HepG2 (cell line): Measurements from ENCODE around the gene DAD1. TPM values are rescaled to one million over a fixed set of nuclear protein-coding genes. Genes with fewer than 3 reads are reported as not detected.

Experiments
- ATAC-seq: fragments of 200-7000 bp; cut with Tn5 transposase; 3 replicates; pipeline ENCODE4 v1.9.1; 2020; ENCODE audit warnings: mild to moderate bottlenecking, moderate library complexity
- BruUV-seq: library from RNA; stranded (reverse); fragments of 400-500 nt; replicated peaks from 2 replicates; lab custom pipeline; 2021; lab: Mats Ljungman, UMichigan
- CTCF ChIA-PET: fragments of 300-600 bp; formaldehyde crosslinking; extraction: SDS; loops from one replicate; lab custom pipeline; 2021; ENCODE audit warnings: low total read pairs, inconsistent platforms, low intra/inter-chr PET ratio; lab: Yijun Ruan, JAX
- POLR2A ChIA-PET: fragments of 350-600 bp; sonication (Branson Sonifier 250); formaldehyde crosslinking; loops from one replicate; lab custom pipeline; 2020; ENCODE audit warnings: antibody characterized with exemption, inconsistent platforms; lab: Yijun Ruan, JAX
- DNase-seq: peaks from one replicate; pipeline ENCODE4 v3.0.0-alpha.2; 2015; ENCODE audit warnings: low spot score
- FAIRE-seq: peaks from 3 replicates; lab custom pipeline; 2011; peaks lifted over from hg19 to GRCh38; lab: Jason Lieb, UNC
- H2AFZ ChIP-seq: one replicate; pipeline ENCODE4 v1.6.1; 2011; ENCODE audit warnings: low read length, inconsistent platforms
- H3K27ac ChIP-seq: fragments of 300-600 bp; 3 replicates; pipeline ENCODE4 v1.8.0; 2011; ENCODE audit warnings: mixed run types, mild to moderate bottlenecking, mixed read lengths, low read length, inconsistent platforms; ENCODE audit not compliant: insufficient read depth; ENCODE audit errors: extremely low read length
- H3K27me3 ChIP-seq, 2 experiments: fragments of 200-600 bp in 1 of 2; 2 replicates in 1 of 2; 3 replicates in 1 of 2; pipeline versions ENCODE4 v1.6.0 to v1.8.0; 2011; ENCODE audit warnings: low read length in 2 of 2, mild to moderate bottlenecking in 2 of 2, moderate library complexity in 2 of 2, inconsistent platforms in 1 of 2; ENCODE audit not compliant: insufficient read depth in 2 of 2, control insufficient read depth in 1 of 2
- H3K36me3 ChIP-seq, 2 experiments: fragments of 200-600 bp in 1 of 2; replicated peaks in 1 of 2; 2 replicates in 1 of 2; 3 replicates in 1 of 2; pipeline versions ENCODE4 v1.5.1 to v1.8.0; 2011; ENCODE audit warnings: low read length in 2 of 2, inconsistent platforms in 1 of 2; ENCODE audit not compliant: insufficient read depth in 2 of 2, control insufficient read depth in 1 of 2
- H3K4me1 ChIP-seq: 2 replicates; pipeline ENCODE4 v1.5.1; 2012; ENCODE audit warnings: low read length, inconsistent platforms; ENCODE audit not compliant: insufficient read depth
- H3K4me2 ChIP-seq: 2 replicates; pipeline ENCODE4 v1.6.0; 2011; ENCODE audit warnings: low read depth, low read length, inconsistent platforms
- H3K4me3 ChIP-seq, 3 experiments: fragments of 200-600 bp in 1 of 3; sonication (generic), shearing (Covaris generic) in 1 of 3; replicated peaks in 1 of 3; 2 replicates each; pipeline ENCODE4 v1.5.1; 2011 to 2016; ENCODE audit warnings: low read length in 3 of 3, inconsistent platforms in 2 of 3, low read depth in 2 of 3, mild to moderate bottlenecking in 2 of 3, control low read depth in 1 of 3, mixed read lengths in 1 of 3; ENCODE audit not compliant: insufficient read depth in 1 of 3
- H3K79me2 ChIP-seq: one replicate; pipeline ENCODE4 v1.6.1; 2011; ENCODE audit warnings: low read length, inconsistent platforms; ENCODE audit not compliant: insufficient read depth
- H3K9ac ChIP-seq: 2 replicates; pipeline ENCODE4 v1.6.0; 2011; ENCODE audit warnings: mild to moderate bottlenecking, low read depth, low read length, inconsistent platforms; ENCODE audit not compliant: insufficient read depth
- H3K9me3 ChIP-seq: 2 replicates; pipeline ENCODE4 v1.5.1; 2012; ENCODE audit warnings: mild to moderate bottlenecking, low read length
- H4K20me1 ChIP-seq: 2 replicates; pipeline ENCODE4 v1.6.0; 2011; ENCODE audit warnings: inconsistent platforms, mild to moderate bottlenecking, low read length, moderate library complexity; ENCODE audit not compliant: insufficient read depth
- CBX5 ChIP-seq: sonication (generic); formaldehyde crosslinking; IDR thresholded peaks from 2 replicates; pipeline ENCODE4 v1.4.0; 2020; ENCODE audit warnings: missing genetic modification reagents, borderline replicate concordance
- POLR2G ChIP-seq: fragments of 200-400 bp; formaldehyde crosslinking; IDR thresholded peaks from 2 replicates; pipeline ENCODE4 v1.6.1; 2018; ENCODE audit warnings: mild to moderate bottlenecking, low read depth, low read length, moderate library complexity
- SRSF4 ChIP-seq: fragments of 200-400 bp; formaldehyde crosslinking; IDR thresholded peaks from one replicate; pipeline ENCODE4 v1.6.1; 2018; ENCODE audit warnings: mild to moderate bottlenecking, low read depth, low read length, moderate library complexity; ENCODE audit not compliant: poor library complexity, severe bottlenecking
- TEAD3 ChIP-seq: optimal IDR thresholded peaks from 2 replicates; pipeline ENCODE3; 2016; ENCODE audit warnings: borderline replicate concordance
- ZFP41 ChIP-seq: sonication (generic); formaldehyde crosslinking; IDR thresholded peaks from 2 replicates; pipeline ENCODE4 v1.4.0; 2020; ENCODE audit warnings: mild to moderate bottlenecking, missing genetic modification reagents, borderline replicate concordance
- ZNF383 ChIP-seq: sonication (generic); formaldehyde crosslinking; IDR thresholded peaks from 2 replicates; pipeline ENCODE4 v1.4.0; 2020; ENCODE audit warnings: missing genetic modification reagents, mild to moderate bottlenecking, borderline replicate concordance
- ZNF775 ChIP-seq: sonication (generic); formaldehyde crosslinking; IDR thresholded peaks from 2 replicates; pipeline ENCODE4 v1.4.0; 2020; ENCODE audit warnings: missing genetic modification reagents, mild to moderate bottlenecking, moderate library complexity, borderline replicate concordance
- ZNF816 ChIP-seq: sonication (generic); formaldehyde crosslinking; IDR thresholded peaks from 2 replicates; pipeline ENCODE4 v1.8.0; 2022; ENCODE audit warnings: missing genetic modification reagents, mild to moderate bottlenecking, borderline replicate concordance
- WGBS: methylation state at CpG from one replicate; pipeline ENCODE4 v1.1.6; 2017; ENCODE audit warnings: low lambda C conversion rate; 5-methylcytosine and 5-hydroxymethylcytosine counted together
- in situ Hi-C: cut with HindIII; loops from 2 replicates; pipeline ENCODE4 v1.10.0; 2017; ENCODE audit warnings: low pct_unique_long_range_greater_than_20kb; ENCODE audit not compliant: extremely low pct_ligation_motif_present
- intact Hi-C: fragments of 100-400 bp; cut with micrococcal nuclease; formaldehyde crosslinking; loops from one replicate; pipeline ENCODE4 v1.10.0; 2022; ENCODE audit not compliant: unreplicated experiment
- polyA plus RNA-seq, 8 experiments: library from polyadenylated mRNA; depleted of rRNA in 3 of 8; stranded (reverse) in 7 of 8; unstranded in 1 of 8; fragments of >200 nt; fragmentation: Illumina TruSeq in 4 of 8; extraction: Trizol in 4 of 8; gene quantifications; 2 replicates each; pipeline versions ENCODE4 v1.2.1 to v1.2.3, GENCODE V29; 2011 to 2016; ENCODE audit warnings: low read depth in 4 of 8, missing spikeins in 1 of 8, mixed read lengths in 1 of 8; ENCODE audit not compliant: insufficient read depth in 1 of 8
- total RNA-seq, 5 experiments: library from RNA; depleted of rRNA; stranded (reverse); fragments of >200 nt; fragmentation: Illumina TruSeq; extraction: Trizol; gene quantifications; 2 replicates each; pipeline ENCODE4 v1.2.3, GENCODE V29; 2016; ENCODE audit warnings: low read depth in 1 of 5
- TF ChIP-seq, protein P1 (sequence below): fragments of 450-650 bp; IDR thresholded peaks from 2 replicates; pipeline ENCODE4 v1.6.1; 2016

DAD1 gene
- total and polyA plus RNA-seq, 2 of the 13 experiments (the other 11 are each of a cell fraction or from before 2014, with no cell fraction given) = 558 to 626 TPM

DNA sequence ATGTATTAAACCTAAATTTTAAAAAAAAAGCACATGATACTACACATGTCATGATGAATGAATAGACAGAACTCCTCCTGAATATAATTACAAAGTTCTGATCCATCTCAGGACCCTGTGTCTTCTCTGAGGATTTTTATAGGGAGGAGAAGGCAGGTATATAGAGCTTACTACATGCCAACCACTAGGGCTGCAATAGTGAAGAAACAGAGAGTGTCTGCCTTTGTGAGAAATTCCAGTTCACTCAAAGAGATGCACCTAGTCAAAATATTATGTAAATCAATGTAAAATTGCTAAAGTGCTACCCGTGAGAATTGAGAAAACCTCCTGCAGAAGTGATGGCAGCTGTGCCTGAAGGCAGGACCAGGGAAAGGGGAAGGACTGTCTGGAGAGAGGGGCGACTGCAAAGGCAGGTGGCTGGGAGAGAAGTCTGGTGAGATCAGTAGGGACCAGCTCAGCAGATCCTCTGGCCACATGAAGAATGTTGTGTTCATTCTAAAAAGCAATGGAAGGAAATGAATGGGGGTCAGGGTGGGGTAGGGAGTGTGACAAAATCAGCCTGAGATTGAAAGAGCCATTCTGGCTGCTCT, 24.2 kb upstream of the DAD1 start:
- Histone ChIP-seq H3K27ac (no peak overlapping the region), H3K9me3 (no peaks in the 10 kb centered on the region), H3K79me2 (no peaks in the 10 kb centered on the region), H2AFZ (no peak overlapping the region), H3K4me1 (peaks cover 14% of the 10 kb centered on the region), H3K27me3 (no peaks in the 10 kb centered on the region), H3K36me3 (peaks cover 16 to 25% of the 10 kb centered on the region in 2 experiments; a peak in 4 of 5 replicates), H3K4me2 (no peak overlapping the region), H4K20me1 (no peaks in the 10 kb centered on the region), H3K4me3 (no peak overlapping the region), H3K9ac (no peak overlapping the region)
- intact Hi-C loops (no loop called here), in situ Hi-C loops (no loop called here)
- WGBS = 67% methylated on average over 2 of the region's 2 CpGs
- POLR2A ChIA-PET = interaction anchor here (1.3 to 1.7 kb wide), 2 partner anchors 15 to 24 kb away, joined by 7 read pairs; partner anchors contain the start of genes ABHD4 and DAD1
- FAIRE-seq = no peak
- ATAC-seq = peak; percentile 55
- CTCF ChIA-PET = interaction anchor here (1.1 kb wide), 1 partner anchor 43 kb away, joined by 3 read pairs; no protein-coding TSS in a partner anchor
- no peak for DNase-seq
- BruUV-seq = no TSS peak
- TF ChIP-seq TEAD3 (CRISPR knock-in tag) (peak; percentile 47), ZNF775 (CRISPR knock-in tag) (no peak), CBX5 (CRISPR knock-in tag) (no peak), ZFP41 (CRISPR knock-in tag) (no peak), ZNF816 (no peak), POLR2G (peak; percentile 48), SRSF4 (no peak), ZNF383 (CRISPR knock-in tag) (0 out of 2 replicates have a peak, but pooled peaks have one; percentile 41)
- TF ChIP-seq, protein P1, sequence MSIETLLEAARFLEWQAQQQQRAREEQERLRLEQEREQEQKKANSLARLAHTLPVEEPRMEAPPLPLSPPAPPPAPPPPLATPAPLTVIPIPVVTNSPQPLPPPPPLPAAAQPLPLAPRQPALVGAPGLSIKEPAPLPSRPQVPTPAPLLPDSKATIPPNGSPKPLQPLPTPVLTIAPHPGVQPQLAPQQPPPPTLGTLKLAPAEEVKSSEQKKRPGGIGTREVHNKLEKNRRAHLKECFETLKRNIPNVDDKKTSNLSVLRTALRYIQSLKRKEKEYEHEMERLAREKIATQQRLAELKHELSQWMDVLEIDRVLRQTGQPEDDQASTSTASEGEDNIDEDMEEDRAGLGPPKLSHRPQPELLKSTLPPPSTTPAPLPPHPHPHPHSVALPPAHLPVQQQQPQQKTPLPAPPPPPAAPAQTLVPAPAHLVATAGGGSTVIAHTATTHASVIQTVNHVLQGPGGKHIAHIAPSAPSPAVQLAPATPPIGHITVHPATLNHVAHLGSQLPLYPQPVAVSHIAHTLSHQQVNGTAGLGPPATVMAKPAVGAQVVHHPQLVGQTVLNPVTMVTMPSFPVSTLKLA = peak; percentile 84
